NCI-H524 treated with DMSO at 0.1 percent for 48 hours (cell line): ENCODE measurements around the gene KIAA1210.

Experiments
- DNase-seq: peaks from one replicate; lab custom pipeline; 2025; lab: John Stamatoyannopoulos, UW

Gene KIAA1210

DNA sequence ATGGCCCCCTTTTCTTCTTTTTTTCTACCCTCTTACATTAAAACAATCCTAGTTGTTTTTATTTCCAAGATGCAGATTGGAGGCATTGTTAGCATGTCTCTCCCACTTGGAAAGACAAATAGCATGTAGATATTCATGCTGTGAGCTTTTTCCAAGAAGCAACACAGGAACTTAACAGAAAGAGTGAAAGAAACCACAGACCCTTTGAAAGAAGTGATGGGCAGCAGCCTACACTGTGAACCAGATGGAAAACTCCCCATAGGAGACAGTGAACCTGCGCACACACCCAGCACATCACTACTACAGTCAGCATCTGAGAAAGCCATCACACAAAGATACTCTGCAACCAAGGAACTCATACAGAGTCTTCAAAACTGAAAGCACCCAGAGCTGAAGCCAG, 37.0 kb downstream of the KIAA1210 start:
- DNase-seq: no peak

DNA sequence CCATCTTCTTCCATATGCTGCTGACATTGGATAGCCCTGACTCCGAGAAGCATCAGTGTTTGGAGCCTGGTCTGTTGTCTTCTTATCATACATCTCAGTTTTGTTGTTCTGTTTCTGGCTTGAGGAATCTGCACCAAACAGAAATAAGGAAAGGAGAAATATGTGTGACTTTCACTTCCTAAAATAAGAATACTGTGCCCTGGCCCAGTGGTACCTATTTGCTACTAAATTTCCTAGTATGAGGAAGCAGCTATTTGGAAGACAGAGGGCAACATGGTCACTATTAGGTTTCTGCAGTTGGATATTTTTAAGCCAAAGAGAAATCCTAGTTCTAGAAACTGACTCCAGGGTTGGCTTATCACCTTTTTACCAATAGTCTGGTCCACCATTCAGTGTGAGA, 38.0 kb downstream of the KIAA1210 start:
- no peak for DNase-seq

GRCh38 chrX:119087121-119087520, 40.5 kb downstream of the KIAA1210 start:
- no peak for DNase-seq

DNA sequence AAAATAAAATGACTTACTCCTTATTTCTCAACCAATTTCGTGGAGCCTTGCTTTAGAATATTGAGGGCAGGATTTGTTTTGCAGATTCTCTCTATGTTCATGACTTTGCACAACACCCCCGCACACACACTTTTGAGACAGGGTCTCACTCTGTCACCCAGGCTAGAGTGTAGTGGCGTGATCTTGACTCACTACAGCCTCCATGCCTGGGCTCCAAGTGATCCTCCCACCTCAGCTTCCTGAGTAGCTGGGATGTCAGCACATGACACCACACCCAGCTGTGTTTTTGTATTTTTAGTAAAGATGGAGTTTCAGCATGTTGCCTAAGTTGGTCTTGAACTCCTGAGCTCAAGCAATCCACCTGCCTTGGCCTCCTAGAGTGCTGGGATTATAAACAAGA, 42.8 kb downstream of the KIAA1210 start:
- DNase-seq: no peak

- no peak for DNase-seq
Measured at GRCh38 chrX:119082278-119082677, 45.3 kb downstream of the KIAA1210 start.

GRCh38 chrX:119075270-119076025, 52.2 kb downstream of the KIAA1210 start:
- no peak for DNase-seq

DNA sequence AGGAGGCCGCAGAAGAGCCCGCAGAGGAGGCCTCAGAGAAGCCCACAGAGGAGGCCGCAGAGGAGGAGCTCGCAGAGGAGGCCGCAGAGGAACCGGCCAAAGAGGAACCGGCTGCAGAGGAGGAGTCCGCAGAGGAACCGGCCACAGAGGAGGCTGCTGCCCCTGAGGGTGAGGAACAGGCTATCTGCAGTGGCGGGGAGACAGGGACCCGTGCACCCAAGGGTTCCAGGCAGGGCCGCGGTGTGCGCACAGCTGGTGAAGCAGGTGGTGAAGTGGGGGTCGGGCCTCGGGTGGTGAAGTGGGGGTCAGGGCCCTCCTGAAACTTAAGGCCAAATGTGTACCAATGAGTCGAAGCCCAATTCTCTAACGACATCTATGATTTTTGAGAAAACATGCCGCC, 53.7 kb downstream of the KIAA1210 start:
- no peak for DNase-seq

- no peak for DNase-seq
Measured at GRCh38 chrX:119073200-119073905, 54.3 kb downstream of the KIAA1210 start.

DNA sequence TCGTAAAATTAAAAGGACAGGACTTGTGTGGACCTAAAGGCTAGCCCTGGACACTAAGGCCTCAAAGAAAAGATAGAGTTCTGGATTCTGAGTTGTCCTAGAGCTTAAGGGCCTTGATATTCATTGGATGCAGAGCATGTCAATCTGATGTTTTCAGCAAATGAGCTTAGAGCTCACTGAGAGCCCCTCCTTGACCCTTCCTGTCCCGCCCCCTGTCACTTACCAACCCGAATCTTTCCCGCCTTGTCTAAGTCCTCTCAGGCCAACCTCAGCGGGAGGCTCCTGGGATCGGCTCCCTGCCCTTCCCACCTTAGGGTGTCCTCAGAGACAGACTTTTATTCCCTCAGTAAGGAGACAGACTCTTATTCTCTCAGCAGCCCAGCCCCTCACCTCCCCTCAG, 54.9 kb downstream of the KIAA1210 start, which contains the start of gene CT47C1:
TSS of gene CT47C1 (plus strand) at position 250 of the 400 bp plus-strand sequence. CDS start 233 bp downstream, outside the sequence.
- no peak for DNase-seq

- DNase-seq: no peak
Measured at GRCh38 chrX:119071381-119071780, 56.2 kb downstream of the KIAA1210 start.

GRCh38 chrX:119069762-119070161, 57.9 kb downstream of the KIAA1210 start:
- no peak for DNase-seq

DNA sequence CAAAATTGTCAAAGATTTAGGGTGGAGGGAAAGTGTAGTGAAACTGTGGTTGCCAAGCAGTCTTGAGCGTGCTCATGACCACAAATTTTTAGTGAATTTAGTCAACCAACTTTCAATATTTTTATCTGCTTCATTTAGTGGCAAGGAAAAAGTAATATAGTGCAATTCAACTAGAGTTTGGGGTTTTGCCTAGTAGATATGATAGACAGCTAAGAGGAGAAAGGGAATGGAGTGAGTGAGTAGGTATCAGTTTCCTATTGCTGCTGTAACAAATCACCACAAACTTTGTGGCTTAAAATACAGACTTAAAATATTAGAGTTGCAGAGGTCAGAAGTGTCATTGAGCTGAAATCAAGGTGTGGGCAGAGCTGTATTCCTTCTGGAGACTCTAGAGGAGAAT, 58.5 kb downstream of the KIAA1210 start:
- DNase-seq: no peak

- peak; percentile 1 for DNase-seq
Measured at GRCh38 chrX:119067023-119067739, 60.4 kb downstream of the KIAA1210 start.

DNA sequence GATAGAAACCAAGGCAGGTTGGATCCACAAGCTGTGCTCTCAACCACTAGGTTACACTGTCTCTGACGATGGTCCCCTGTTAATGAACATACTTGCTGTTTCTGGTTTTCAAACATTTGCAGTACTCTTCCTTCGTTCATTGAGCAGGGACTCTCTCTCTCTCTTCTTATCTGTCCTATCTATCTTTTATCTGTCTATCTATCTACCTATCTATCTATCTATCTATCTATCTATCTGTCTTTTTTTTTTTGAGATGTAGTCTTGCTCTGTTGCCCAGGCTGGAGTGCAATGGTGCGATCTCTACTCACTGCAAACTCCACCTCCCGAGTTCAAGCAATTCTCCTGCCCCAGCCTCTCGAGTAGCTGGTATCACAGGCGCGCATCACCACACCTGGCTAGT, 64.2 kb downstream of the KIAA1210 start:
- DNase-seq: no peak

DNA sequence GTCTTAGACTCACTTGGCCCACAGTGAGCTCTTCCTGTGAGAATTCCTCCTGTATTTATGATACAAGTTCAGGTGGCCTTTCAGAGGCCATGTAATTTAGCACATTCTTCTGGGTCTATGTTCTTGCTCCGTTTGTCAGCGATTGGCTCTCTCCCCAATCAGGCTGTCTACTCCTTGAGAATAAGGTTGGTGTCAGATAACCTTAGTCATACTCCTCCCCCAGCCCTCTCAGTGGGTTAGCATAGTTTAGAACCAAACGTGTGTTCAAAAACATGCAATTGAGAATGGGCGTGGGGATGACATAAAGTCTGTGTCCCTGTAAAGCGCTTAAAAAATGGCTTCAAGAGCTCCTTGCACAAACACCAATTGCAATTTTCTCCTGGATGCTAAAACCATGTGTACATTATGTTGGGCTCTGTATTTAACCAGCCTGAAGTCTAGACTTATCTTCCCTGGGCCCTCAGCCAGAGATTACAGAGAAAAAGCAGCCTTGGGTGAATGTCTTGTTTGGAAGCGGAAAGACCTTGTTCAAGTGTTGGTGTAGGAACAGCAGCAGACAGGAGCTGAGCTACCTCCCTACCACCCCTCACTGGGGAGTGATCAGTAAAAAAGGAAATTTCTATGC, 64.8 kb downstream of the KIAA1210 start:
- no peak for DNase-seq

DNA sequence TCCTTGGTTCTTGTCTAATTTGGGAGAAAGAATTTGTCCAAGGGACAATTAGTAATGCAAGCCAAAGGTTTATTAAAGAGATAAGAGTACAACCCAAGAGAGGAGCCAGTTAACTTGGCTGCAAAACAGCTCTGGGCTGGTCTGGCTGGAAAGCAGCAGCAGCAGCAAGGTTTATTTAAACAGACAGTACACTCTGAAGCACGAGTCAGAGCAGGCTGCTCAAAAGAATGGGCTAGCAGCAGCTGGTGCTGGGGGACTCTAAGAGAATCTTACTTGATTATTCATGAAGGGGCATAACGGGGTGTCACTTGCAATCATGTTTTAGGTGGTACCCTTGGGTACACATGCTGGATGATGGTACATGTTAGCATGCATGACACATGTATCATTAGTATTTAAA, 71.9 kb downstream of the KIAA1210 start:
- no peak for DNase-seq

DNA sequence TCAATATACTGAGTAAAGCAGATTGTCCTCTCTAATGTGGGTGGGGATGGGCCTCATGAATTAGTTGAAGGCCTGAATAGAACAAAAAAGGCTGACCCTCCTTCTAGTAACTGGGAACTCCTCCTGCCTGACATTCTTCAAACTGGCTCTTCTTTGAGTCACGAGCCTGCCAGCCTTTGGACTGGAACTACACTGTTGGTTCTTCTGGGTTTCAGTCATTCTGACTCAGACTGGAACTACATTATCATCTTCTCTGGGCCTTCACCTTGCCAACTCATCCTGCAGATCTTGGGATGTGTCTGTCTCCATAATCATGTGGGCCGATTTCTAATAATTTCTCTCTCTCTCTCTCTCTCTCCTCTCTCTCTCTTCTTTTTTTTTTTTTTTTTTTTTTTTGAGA, 81.7 kb downstream of the KIAA1210 start:
- no peak for DNase-seq

DNA sequence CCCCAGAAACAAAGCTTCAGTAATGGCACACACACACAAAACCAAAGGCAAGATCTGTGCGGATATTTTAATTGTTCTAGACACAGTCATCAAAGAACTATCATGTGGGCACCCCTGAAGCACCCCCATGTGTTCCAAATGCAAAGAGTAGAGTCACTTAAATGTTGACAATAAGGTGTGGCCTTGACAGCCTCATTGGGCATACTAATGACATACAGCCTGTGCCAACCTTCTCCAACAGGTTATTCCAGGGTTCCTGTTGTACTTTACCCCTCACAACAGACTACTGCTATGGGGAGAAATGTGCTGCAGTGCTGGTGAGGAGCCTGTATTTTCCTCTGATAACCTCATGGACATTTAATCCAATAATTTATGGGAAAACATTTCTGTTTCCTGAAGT, 84.6 kb downstream of the KIAA1210 start:
- no peak for DNase-seq

DNA sequence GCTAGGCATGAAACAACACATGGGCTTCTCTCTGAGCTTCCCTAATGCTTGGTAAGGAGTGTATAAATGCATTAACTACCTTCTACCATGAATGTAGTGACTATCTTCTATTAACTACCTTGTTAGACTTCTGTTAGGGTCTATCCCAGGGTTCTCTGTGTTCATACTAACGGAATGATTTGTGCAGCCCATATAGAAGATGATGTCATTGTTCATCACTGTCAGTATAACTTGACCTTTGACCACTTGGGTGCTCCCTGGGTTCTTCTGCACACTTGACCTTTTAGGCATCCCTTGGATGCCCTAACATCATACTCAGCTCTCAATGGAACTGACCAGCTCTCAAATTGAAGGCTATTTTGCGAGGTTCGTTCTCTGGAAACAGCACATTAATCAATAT, 85.6 kb downstream of the KIAA1210 start:
- no peak for DNase-seq

DNA sequence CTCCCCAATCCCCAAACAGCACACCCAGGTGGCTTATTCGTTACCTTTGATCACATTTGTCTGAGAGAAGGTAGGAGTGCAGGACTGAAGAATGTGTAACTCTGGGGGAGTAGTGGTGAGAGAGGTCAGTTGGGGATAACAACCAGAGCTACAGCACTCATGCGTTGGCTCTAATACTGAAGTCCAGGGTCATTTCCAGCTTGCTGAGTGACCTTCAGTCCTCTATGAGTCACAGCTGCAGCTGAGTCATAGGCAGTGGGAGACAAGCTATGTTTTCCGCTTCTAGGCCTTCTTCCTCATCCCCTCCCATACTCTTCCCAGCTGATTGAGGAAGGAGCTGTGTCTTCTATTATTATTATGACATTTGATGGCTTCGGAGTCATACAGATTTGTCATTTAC, 86.4 kb downstream of the KIAA1210 start:
- no peak for DNase-seq

- no peak for DNase-seq
Measured at GRCh38 chrX:119040432-119040831, 87.2 kb downstream of the KIAA1210 start.
